ENCODE measurements around the gene SLC39A10.

The SLC39A10 gene, protein sequence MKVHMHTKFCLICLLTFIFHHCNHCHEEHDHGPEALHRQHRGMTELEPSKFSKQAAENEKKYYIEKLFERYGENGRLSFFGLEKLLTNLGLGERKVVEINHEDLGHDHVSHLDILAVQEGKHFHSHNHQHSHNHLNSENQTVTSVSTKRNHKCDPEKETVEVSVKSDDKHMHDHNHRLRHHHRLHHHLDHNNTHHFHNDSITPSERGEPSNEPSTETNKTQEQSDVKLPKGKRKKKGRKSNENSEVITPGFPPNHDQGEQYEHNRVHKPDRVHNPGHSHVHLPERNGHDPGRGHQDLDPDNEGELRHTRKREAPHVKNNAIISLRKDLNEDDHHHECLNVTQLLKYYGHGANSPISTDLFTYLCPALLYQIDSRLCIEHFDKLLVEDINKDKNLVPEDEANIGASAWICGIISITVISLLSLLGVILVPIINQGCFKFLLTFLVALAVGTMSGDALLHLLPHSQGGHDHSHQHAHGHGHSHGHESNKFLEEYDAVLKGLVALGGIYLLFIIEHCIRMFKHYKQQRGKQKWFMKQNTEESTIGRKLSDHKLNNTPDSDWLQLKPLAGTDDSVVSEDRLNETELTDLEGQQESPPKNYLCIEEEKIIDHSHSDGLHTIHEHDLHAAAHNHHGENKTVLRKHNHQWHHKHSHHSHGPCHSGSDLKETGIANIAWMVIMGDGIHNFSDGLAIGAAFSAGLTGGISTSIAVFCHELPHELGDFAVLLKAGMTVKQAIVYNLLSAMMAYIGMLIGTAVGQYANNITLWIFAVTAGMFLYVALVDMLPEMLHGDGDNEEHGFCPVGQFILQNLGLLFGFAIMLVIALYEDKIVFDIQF

DNA sequence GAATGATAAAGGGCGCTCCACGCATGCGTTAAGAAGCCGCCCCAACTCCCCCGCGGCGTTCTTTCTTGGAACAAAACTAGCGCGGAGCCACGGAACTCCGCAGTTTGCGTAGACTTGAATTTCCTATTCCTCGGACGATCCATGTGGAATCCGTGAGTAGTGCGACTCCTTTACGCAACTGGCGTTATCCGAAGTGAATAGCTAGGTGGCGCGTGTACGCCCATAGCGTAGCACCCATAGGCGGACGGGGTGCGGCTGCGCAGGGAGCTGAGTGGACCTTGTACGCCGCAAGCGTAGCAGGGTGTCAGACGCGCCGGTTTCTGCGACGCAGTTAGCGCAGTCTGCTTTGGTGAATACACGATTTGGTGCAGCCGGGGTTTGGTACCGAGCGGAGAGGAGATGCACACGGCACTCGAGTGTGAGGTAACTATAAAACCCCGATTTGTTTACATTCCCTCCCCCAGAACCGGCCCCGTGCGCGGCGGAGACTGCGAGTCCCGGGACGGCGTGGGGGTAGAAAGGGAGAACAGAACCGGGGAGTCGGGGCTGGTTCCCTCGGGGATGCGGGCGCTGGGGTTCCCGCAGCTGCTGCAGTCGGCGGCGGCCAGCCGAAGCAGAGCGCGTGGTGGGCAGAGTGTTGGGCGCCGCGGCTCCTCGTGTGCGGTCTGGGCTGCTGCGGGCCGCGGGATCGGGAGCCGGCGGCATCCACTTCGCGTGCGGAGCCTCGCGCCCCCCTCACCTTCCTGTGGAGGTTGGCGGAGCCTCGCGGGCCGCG lies at the start of gene SLC39A10:
TSS of gene SLC39A10 (plus strand) at position 368 of the 775 bp plus-strand sequence. CDS start 22,817 bp downstream, outside the sequence.
- peak within 1 kb of the TSS; percentile 75 for H3K27ac ChIP-seq (ENCODE audit: low read length)
- peak within 1 kb of the TSS; percentile 97 for H3K9ac ChIP-seq (ENCODE audit: low read length)
- H3K9me3 ChIP-seq (ENCODE audit: control insufficient read depth, low read depth, low read length): no peaks in the 10 kb centered on the region

DNA sequence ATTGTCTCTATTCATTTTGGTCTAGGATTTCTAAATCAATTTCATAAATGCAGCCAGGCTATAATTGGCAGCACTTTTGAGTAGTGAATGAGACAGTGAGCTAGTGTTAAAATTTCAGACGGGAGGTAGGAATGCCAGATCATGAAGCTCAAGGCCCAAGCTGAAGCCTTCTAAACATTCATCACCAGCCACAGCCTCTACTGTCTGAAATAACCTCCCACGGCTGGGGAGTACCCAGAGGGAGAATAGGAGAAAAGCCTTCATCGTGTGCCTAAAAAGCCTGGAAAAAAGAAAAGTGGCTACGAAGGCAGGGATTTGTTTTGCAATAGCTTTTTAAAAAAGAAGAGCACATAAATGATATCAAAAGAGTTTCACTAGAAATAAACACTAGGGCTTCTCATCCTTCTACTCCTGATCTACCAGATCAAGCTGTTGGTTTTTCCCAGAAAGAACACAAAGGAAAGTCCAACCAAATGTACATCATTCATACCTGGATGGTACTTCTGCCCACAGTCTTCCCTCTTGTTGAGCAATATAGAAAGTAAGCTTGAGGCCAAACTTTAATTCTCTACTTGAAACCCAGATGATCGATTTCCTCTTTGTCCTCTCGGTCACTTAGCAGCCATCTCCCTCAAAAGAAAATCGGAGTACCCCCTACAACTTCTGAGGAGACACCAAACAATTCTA lies 48.1 kb upstream of the SLC39A10 start:
- H3K9ac ChIP-seq (ENCODE audit: low read length): no peak overlapping the region
- no peaks in the 10 kb centered on the region for H3K27me3 ChIP-seq (ENCODE audit: control insufficient read depth, insufficient read depth, low read length)
- no peak overlapping the region for H3K27ac ChIP-seq (ENCODE audit: low read length)

More for the DNA sequence above, at the start of gene SLC39A10:
- Histone ChIP-seq H3K36me3 (ENCODE audit: control insufficient read depth, low read depth, low read length) (no peaks in the 10 kb centered on the region), H3K27me3 (ENCODE audit: control insufficient read depth, insufficient read depth, low read length) (no peaks in the 10 kb centered on the region), H3K4me3 (ENCODE audit: low read length) (peak within 1 kb of the TSS; percentile 86), H3K4me1 (ENCODE audit: control insufficient read depth, low read depth, low read length) (peaks cover 25% of the 10 kb centered on the region)

DNA sequence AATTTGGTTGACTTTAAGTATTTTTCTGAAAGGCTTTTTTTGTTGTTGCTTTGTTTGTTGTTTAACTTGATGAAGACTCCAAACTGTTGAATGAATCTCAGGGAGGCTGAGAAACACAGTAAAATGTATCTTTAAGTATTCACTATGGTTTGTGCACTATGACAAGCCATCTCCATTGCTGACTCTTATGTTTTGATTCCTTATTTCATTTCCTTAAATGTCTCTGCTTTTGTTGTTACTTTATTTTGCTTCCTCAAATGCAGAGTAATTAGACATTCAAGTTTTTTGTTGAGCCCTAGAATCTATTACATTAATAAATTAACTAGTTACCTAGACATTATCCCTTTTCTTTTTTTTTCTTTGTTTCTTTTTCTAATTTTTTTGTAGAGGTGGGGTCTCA lies 46.3 kb upstream of the SLC39A10 start:
- Histone ChIP-seq H3K4me3 (ENCODE audit: low read length) (no peak overlapping the region), H3K36me3 (ENCODE audit: control insufficient read depth, low read depth, low read length) (no peaks in the 10 kb centered on the region), H3K4me1 (ENCODE audit: control insufficient read depth, low read depth, low read length) (peaks cover 45% of the 10 kb centered on the region), H3K9me3 (ENCODE audit: control insufficient read depth, low read depth, low read length) (no peaks in the 10 kb centered on the region), H3K9ac (ENCODE audit: low read length) (no peak overlapping the region), H3K27me3 (ENCODE audit: control insufficient read depth, insufficient read depth, low read length) (no peaks in the 10 kb centered on the region), H3K27ac (ENCODE audit: low read length) (no peak overlapping the region)

More for the DNA sequence above, 48.1 kb upstream of the SLC39A10 start:
- Histone ChIP-seq H3K4me3 (ENCODE audit: low read length) (no peak overlapping the region), H3K9me3 (ENCODE audit: control insufficient read depth, low read depth, low read length) (no peaks in the 10 kb centered on the region), H3K36me3 (ENCODE audit: control insufficient read depth, low read depth, low read length) (no peaks in the 10 kb centered on the region), H3K4me1 (ENCODE audit: control insufficient read depth, low read depth, low read length) (peaks cover 47% of the 10 kb centered on the region)

DNA sequence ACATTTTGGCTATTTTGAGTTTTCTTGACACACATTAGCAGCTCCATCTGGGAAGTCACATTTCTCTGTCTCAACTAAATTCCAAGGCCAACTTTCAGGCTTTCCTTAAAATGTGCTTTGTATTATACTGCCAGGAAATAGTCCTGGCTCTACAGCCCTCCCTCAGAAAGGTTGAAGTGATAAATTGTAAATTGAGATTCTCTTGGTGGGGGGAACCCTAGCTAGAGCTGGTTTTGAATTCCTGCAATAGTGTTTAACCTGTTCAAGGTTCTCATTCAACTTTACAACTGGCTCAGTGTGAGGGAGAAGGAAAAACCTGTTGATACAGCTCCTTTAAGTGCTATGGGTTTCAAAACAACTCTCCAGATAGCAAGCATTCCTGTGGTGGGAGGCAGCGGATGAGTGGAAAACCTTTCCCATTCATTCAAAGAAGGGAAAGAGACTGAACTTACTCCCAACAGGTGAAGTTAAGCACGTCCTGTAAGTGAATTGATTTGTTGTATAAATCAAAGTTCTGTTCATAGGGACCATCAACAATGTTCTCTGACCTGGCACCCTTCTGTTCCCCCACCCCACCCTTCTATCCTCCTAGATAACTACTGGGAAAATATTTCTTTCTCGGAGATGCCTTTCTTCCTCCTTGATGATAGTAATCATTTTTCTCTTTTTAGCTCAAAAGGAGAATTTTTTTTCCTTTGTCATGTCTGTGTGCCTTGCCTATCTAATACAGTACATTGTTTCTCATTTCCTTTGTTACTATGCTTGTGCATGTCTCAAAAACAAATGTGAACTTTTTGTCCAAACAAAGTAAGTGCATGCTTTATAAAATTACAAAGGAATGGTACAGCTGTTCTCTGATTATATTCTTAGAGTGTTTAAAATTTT lies 44.2 kb upstream of the SLC39A10 start:
- Histone ChIP-seq H3K36me3 (ENCODE audit: control insufficient read depth, low read depth, low read length) (no peaks in the 10 kb centered on the region), H3K4me3 (ENCODE audit: low read length) (peak overlapping the region; percentile 57), H3K27me3 (ENCODE audit: control insufficient read depth, insufficient read depth, low read length) (no peaks in the 10 kb centered on the region), H3K4me1 (ENCODE audit: control insufficient read depth, low read depth, low read length) (peaks cover 31% of the 10 kb centered on the region), H3K9ac (ENCODE audit: low read length) (peak overlapping the region; percentile 58), H3K27ac (ENCODE audit: low read length) (peak overlapping the region; percentile 90), H3K9me3 (ENCODE audit: control insufficient read depth, low read depth, low read length) (no peaks in the 10 kb centered on the region)

DNA sequence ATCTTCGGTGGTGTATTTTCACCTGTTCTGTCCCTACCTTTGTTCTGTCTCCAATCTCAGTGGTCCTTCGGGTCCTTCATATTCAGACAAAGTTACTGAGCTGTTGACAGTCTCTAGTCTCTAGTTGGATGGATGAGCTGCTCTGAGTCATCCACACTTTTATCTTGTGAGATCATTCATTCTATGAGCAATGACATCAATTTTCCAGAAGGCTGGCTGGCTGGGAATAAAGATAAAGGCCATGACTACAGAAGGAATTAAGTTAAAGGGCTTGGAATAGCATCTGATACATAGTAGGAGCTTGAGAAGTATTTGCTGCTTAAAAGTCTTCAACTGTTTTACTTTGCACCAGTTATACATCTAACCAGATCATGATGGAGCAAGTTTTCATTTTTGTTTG lies 43.1 kb upstream of the SLC39A10 start:
- H3K27ac ChIP-seq (ENCODE audit: low read length): no peak overlapping the region
- H3K4me1 ChIP-seq (ENCODE audit: control insufficient read depth, low read depth, low read length): peaks cover 31% of the 10 kb centered on the region
- H3K9me3 ChIP-seq (ENCODE audit: control insufficient read depth, low read depth, low read length): no peaks in the 10 kb centered on the region
- H3K27me3 ChIP-seq (ENCODE audit: control insufficient read depth, insufficient read depth, low read length): no peaks in the 10 kb centered on the region
- no peaks in the 10 kb centered on the region for H3K36me3 ChIP-seq (ENCODE audit: control insufficient read depth, low read depth, low read length)
- peak overlapping the region; percentile 57 for H3K4me3 ChIP-seq (ENCODE audit: low read length)
- H3K9ac ChIP-seq (ENCODE audit: low read length): peak overlapping the region; percentile 58

DNA sequence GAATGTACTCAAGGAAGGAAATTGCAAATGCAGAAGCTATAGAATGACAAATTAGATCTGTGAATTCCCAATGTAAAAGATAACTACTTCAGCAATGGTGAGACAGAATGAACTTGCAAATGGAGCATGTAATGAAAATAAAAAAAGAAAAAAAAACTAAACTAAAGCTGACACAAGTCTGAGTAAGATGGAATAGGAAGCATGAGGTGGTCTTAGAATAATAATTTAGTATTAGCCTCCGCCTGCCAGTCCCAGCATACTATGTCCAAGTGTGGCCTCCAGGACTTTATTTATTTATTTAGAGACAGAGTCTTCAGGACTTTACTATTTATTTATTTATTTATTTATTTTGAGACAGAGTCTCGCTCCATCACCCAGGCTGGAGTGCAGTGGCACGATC lies 37.4 kb upstream of the SLC39A10 start:
- no peaks in the 10 kb centered on the region for H3K27me3 ChIP-seq (ENCODE audit: control insufficient read depth, insufficient read depth, low read length)
- H3K9me3 ChIP-seq (ENCODE audit: control insufficient read depth, low read depth, low read length): no peaks in the 10 kb centered on the region
- H3K4me3 ChIP-seq (ENCODE audit: low read length): no peak overlapping the region
- H3K4me1 ChIP-seq (ENCODE audit: control insufficient read depth, low read depth, low read length): peaks cover 5% of the 10 kb centered on the region
- no peak overlapping the region for H3K9ac ChIP-seq (ENCODE audit: low read length)
- no peaks in the 10 kb centered on the region for H3K36me3 ChIP-seq (ENCODE audit: control insufficient read depth, low read depth, low read length)
- no peak overlapping the region for H3K27ac ChIP-seq (ENCODE audit: low read length)

DNA sequence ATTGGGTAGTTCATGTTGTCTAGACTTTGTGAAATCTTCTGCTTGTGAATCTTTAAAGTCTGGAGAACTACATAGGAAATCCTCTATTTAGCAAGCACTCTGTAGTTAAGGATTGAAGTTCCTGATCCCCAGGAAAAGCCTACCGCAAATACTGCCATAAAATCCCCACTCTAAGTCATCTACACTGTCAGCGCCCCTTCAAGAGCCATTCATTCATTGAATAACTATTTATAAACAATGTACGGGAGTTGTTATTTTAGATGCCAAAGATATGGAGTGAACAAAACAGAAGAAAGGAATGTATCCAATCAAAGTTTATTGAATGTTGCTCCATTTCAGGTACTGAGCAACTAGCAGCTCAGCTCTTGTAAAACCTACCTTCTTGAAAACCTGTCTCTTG lies 36.5 kb upstream of the SLC39A10 start:
- no peak overlapping the region for H3K4me3 ChIP-seq (ENCODE audit: low read length)
- peaks cover 2% of the 10 kb centered on the region for H3K4me1 ChIP-seq (ENCODE audit: control insufficient read depth, low read depth, low read length)
- H3K9me3 ChIP-seq (ENCODE audit: control insufficient read depth, low read depth, low read length): no peaks in the 10 kb centered on the region
- no peaks in the 10 kb centered on the region for H3K27me3 ChIP-seq (ENCODE audit: control insufficient read depth, insufficient read depth, low read length)
- no peak overlapping the region for H3K27ac ChIP-seq (ENCODE audit: low read length)
- H3K36me3 ChIP-seq (ENCODE audit: control insufficient read depth, low read depth, low read length): no peaks in the 10 kb centered on the region
- H3K9ac ChIP-seq (ENCODE audit: low read length): no peak overlapping the region

DNA sequence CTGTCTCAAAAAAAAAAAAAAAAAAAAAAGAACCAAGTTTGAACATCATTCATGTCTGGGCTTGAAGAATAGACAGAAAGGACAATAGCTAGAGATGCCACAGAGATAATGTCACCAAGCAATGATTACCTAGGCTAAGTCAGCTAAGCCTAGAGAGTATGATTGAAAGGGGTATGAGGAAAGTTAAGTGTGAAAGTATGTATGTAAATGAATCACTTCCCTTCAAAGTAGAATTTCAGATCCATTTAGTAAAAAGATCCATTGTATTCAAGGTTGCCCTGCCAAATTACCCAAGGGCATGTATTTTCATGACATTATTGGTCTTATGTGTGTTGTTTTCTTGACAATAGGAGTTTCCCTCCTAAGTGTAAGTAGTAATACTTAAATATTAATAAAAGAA lies 34.1 kb upstream of the SLC39A10 start:
- no peak overlapping the region for H3K9ac ChIP-seq (ENCODE audit: low read length)
- no peaks in the 10 kb centered on the region for H3K9me3 ChIP-seq (ENCODE audit: control insufficient read depth, low read depth, low read length)
- H3K27ac ChIP-seq (ENCODE audit: low read length): no peak overlapping the region
- no peak overlapping the region for H3K4me3 ChIP-seq (ENCODE audit: low read length)
- no peaks in the 10 kb centered on the region for H3K27me3 ChIP-seq (ENCODE audit: control insufficient read depth, insufficient read depth, low read length)
- no peaks in the 10 kb centered on the region for H3K36me3 ChIP-seq (ENCODE audit: control insufficient read depth, low read depth, low read length)
- no peaks in the 10 kb centered on the region for H3K4me1 ChIP-seq (ENCODE audit: control insufficient read depth, low read depth, low read length)

DNA sequence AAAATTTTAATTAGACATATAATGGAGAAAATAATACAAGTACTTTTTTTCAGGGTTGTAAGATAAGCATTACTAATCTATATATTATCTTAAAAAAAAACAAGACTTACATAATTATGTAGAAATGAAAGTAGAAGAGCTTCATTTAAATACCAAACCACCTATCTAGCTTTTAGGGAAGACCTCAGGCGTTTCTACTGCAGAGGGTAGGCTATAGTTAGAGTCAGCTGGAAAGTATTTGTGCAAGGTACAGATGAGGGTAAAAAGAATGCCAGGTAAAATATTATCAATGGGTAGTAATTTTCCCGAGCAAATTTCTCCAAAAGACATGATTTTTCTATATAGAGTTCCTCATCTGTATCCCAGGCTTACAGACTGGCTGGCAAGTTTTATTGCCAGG lies 30.5 kb upstream of the SLC39A10 start:
- Histone ChIP-seq H3K36me3 (ENCODE audit: control insufficient read depth, low read depth, low read length) (no peaks in the 10 kb centered on the region), H3K9me3 (ENCODE audit: control insufficient read depth, low read depth, low read length) (no peaks in the 10 kb centered on the region), H3K27ac (ENCODE audit: low read length) (no peak overlapping the region), H3K4me1 (ENCODE audit: control insufficient read depth, low read depth, low read length) (no peaks in the 10 kb centered on the region), H3K4me3 (ENCODE audit: low read length) (no peak overlapping the region), H3K9ac (ENCODE audit: low read length) (no peak overlapping the region), H3K27me3 (ENCODE audit: control insufficient read depth, insufficient read depth, low read length) (no peaks in the 10 kb centered on the region)

DNA sequence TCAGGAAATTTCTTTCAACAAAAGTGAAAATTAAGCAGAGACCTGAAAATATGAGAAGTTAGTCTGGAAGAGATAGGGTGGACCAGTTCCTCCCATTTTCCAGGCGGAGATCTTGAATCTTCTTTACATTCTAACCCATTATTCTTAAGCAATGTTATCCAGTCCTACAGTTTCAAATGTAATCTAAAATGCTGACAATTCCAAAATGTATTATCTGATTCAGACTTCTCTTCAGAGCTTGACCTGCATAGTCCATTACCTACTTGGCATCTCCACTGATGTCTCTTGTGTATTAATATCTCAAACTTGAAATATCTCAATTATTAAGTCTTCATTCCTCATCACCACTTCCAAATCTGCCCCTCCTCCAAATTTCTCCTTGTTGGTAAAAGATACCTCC lies 28.4 kb upstream of the SLC39A10 start:
- Histone ChIP-seq H3K4me3 (ENCODE audit: low read length) (no peak overlapping the region), H3K4me1 (ENCODE audit: control insufficient read depth, low read depth, low read length) (no peaks in the 10 kb centered on the region), H3K36me3 (ENCODE audit: control insufficient read depth, low read depth, low read length) (no peaks in the 10 kb centered on the region), H3K27me3 (ENCODE audit: control insufficient read depth, insufficient read depth, low read length) (no peaks in the 10 kb centered on the region), H3K9ac (ENCODE audit: low read length) (no peak overlapping the region), H3K27ac (ENCODE audit: low read length) (no peak overlapping the region), H3K9me3 (ENCODE audit: control insufficient read depth, low read depth, low read length) (no peaks in the 10 kb centered on the region)

Data from iPS-18a (cell line).